Measurements from ENCODE around the gene FAM118A.
"Not testable (repeated sequence)": the region's sequence is repeated elsewhere in the genome, so short reads cannot be mapped to it uniquely, and the experiment has no call there.

Gene FAM118A

GRCh38 chr22:45295004-45295403 lies 14.7 kb upstream of the FAM118A start:
- not testable (repeated sequence) for H3K27me3 ChIP-seq (ENCODE audit: control insufficient read depth, insufficient read depth, low read length, poor library complexity, severe bottlenecking); H3K4me3 ChIP-seq (ENCODE audit: insufficient read depth, low read depth, low read length); H3K27ac ChIP-seq (ENCODE audit: insufficient read depth, low read depth, low read length, poor library complexity, severe bottlenecking); H3K4me1 ChIP-seq (ENCODE audit: control insufficient read depth, insufficient read depth, low read length); H3K36me3 ChIP-seq (ENCODE audit: control insufficient read depth, insufficient read depth, low read length); H3K9me3 ChIP-seq (ENCODE audit: control insufficient read depth, low read length)
- WGBS, 2 experiments = 92 to 94% methylated on average over 6 of the region's 6 CpGs

GRCh38 chr22:45295492-45295891 lies 14.2 kb upstream of the FAM118A start:
- Histone ChIP-seq H3K36me3 (ENCODE audit: control insufficient read depth, insufficient read depth, low read length) (no peaks in the 10 kb centered on the region), H3K27ac (ENCODE audit: insufficient read depth, low read depth, low read length, poor library complexity, severe bottlenecking) (no peak overlapping the region), H3K4me3 (ENCODE audit: insufficient read depth, low read depth, low read length) (no peak overlapping the region), H3K27me3 (ENCODE audit: control insufficient read depth, insufficient read depth, low read length, poor library complexity, severe bottlenecking) (no peaks in the 10 kb centered on the region), H3K9me3 (ENCODE audit: control insufficient read depth, low read length) (no peaks in the 10 kb centered on the region), H3K4me1 (ENCODE audit: control insufficient read depth, insufficient read depth, low read length) (peaks cover 1% of the 10 kb centered on the region)
- WGBS, 2 experiments = 92% methylated on average over 9 of the region's 9 CpGs

- WGBS, 2 experiments = 90 to 93% methylated on average over 13 of the region's 13 CpGs
- H3K27me3 ChIP-seq (ENCODE audit: control insufficient read depth, insufficient read depth, low read length, poor library complexity, severe bottlenecking) = no peaks in the 10 kb centered on the region
- H3K27ac ChIP-seq (ENCODE audit: insufficient read depth, low read depth, low read length, poor library complexity, severe bottlenecking) = no peak overlapping the region
- H3K9me3 ChIP-seq (ENCODE audit: control insufficient read depth, low read length) = no peaks in the 10 kb centered on the region
- no peaks in the 10 kb centered on the region for H3K4me1 ChIP-seq (ENCODE audit: control insufficient read depth, insufficient read depth, low read length)
- no peaks in the 10 kb centered on the region for H3K36me3 ChIP-seq (ENCODE audit: control insufficient read depth, insufficient read depth, low read length)
- no peak overlapping the region for H3K4me3 ChIP-seq (ENCODE audit: insufficient read depth, low read depth, low read length)
These were observed 13.0 kb upstream of the FAM118A start for GRCh38 chr22:45296628-45297297.

DNA sequence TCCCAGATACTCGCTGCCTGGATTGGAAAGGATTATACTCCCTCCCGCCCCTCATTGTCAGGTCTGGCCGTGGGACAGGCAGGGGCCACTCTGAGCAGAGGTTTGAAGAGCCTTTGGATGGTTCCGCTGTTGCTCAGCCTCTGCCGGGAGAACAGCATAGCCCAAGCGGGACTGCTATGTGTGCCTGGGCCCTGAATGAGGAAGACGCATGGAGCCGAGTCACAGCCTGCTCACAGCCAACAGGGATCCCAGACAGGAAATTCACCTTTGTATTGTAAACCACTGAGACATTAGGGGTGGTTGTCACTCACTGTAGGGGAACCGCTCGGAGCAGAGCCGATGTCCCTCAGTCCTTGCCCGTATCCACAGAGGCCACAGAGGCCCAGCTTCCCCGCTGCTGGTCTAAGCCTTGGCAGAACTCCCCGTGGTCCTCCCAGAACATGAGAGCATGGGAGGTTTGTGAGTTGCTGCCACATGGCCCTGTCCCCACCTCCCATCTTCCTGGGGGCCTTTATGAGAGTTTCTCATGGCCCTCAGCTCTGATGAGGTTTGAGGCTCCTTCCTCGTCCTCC lies 10.7 kb upstream of the FAM118A start:
- no peaks in the 10 kb centered on the region for H3K4me1 ChIP-seq (ENCODE audit: control insufficient read depth, insufficient read depth, low read length)
- no peaks in the 10 kb centered on the region for H3K27me3 ChIP-seq (ENCODE audit: control insufficient read depth, insufficient read depth, low read length, poor library complexity, severe bottlenecking)
- H3K36me3 ChIP-seq (ENCODE audit: control insufficient read depth, insufficient read depth, low read length) = no peaks in the 10 kb centered on the region
- no peak overlapping the region for H3K27ac ChIP-seq (ENCODE audit: insufficient read depth, low read depth, low read length, poor library complexity, severe bottlenecking)
- 79 to 80% methylated on average over 15 of the region's 15 CpGs for WGBS, 2 experiments
- no peak overlapping the region for H3K4me3 ChIP-seq (ENCODE audit: insufficient read depth, low read depth, low read length)
- H3K9me3 ChIP-seq (ENCODE audit: control insufficient read depth, low read length) = no peaks in the 10 kb centered on the region

DNA sequence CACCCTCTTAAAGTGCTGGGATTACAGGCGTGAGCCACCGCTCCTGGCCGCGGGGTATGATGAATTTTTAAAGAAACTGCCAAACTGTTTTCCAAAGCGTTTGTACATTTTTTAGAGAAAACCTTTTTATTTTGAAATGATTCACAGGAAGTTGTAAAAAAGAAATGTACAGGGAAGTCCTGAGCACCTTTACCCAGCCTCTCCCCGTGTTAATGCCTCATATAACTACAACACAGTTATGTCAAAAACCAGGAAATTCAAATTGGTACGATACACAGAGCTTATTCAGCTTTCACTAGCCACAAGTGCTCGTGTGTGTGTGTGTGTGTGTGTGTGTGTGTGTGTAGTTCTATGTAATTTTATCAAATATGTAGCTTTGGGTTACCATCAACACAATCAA lies 7.0 kb upstream of the FAM118A start:
- Histone ChIP-seq H3K4me3 (ENCODE audit: insufficient read depth, low read depth, low read length) (no peak overlapping the region), H3K36me3 (ENCODE audit: control insufficient read depth, insufficient read depth, low read length) (no peaks in the 10 kb centered on the region), H3K27ac (ENCODE audit: insufficient read depth, low read depth, low read length, poor library complexity, severe bottlenecking) (no peak overlapping the region), H3K4me1 (ENCODE audit: control insufficient read depth, insufficient read depth, low read length) (no peaks in the 10 kb centered on the region), H3K9me3 (ENCODE audit: control insufficient read depth, low read length) (no peaks in the 10 kb centered on the region), H3K27me3 (ENCODE audit: control insufficient read depth, insufficient read depth, low read length, poor library complexity, severe bottlenecking) (no peaks in the 10 kb centered on the region)
- WGBS, 2 experiments = 93 to 97% methylated on average over 6 to 7 of the region's 8 CpGs

GRCh38 chr22:45303181-45303580 lies 6.6 kb upstream of the FAM118A start:
- Histone ChIP-seq H3K27me3 (ENCODE audit: control insufficient read depth, insufficient read depth, low read length, poor library complexity, severe bottlenecking) (no peaks in the 10 kb centered on the region), H3K4me3 (ENCODE audit: insufficient read depth, low read depth, low read length) (no peak overlapping the region), H3K9me3 (ENCODE audit: control insufficient read depth, low read length) (no peaks in the 10 kb centered on the region), H3K27ac (ENCODE audit: insufficient read depth, low read depth, low read length, poor library complexity, severe bottlenecking) (no peak overlapping the region), H3K36me3 (ENCODE audit: control insufficient read depth, insufficient read depth, low read length) (no peaks in the 10 kb centered on the region), H3K4me1 (ENCODE audit: control insufficient read depth, insufficient read depth, low read length) (no peaks in the 10 kb centered on the region)
- 89 to 92% methylated on average over 7 of the region's 7 CpGs for WGBS, 2 experiments

- no peaks in the 10 kb centered on the region for H3K9me3 ChIP-seq (ENCODE audit: control insufficient read depth, low read length)
- H3K36me3 ChIP-seq (ENCODE audit: control insufficient read depth, insufficient read depth, low read length) = no peaks in the 10 kb centered on the region
- H3K4me1 ChIP-seq (ENCODE audit: control insufficient read depth, insufficient read depth, low read length) = no peaks in the 10 kb centered on the region
- no peak overlapping the region for H3K27ac ChIP-seq (ENCODE audit: insufficient read depth, low read depth, low read length, poor library complexity, severe bottlenecking)
- 91 to 93% methylated on average over 6 of the region's 6 CpGs for WGBS, 2 experiments
- no peaks in the 10 kb centered on the region for H3K27me3 ChIP-seq (ENCODE audit: control insufficient read depth, insufficient read depth, low read length, poor library complexity, severe bottlenecking)
- H3K4me3 ChIP-seq (ENCODE audit: insufficient read depth, low read depth, low read length) = no peak overlapping the region
These were observed 4.8 kb upstream of the FAM118A start for GRCh38 chr22:45304971-45305370.

DNA sequence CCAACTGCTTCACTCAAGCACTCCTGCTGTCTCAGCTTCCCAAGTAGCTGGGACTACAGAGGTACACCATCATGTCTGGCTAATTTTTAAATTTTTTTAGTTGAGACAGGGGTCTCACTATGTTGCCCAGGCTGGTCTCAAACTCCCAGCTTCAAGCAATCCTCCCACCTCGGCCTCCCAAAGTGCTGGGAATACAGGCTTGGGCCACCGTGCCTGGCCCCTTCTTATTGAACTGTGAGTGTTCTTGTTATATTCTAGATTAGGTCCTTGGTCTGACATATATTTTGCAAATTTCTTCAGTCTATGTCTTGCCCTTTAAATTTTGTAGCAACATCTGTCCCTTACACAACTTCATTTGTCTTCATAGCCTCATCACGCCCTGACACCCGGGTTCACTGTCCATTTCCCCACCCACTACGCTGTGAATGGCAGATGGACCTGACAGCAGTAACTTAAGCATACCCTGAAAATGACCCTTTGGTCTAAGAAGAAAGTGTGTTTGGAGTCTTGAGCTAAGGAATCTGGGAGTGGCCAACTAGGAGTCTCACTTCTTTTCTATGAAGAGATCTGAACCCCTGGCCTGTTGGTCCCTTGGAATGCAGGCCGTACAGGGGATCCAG lies 4.2 kb upstream of the FAM118A start:
- Histone ChIP-seq H3K4me3 (ENCODE audit: insufficient read depth, low read depth, low read length) (no peak overlapping the region), H3K9me3 (ENCODE audit: control insufficient read depth, low read length) (no peaks in the 10 kb centered on the region), H3K27ac (ENCODE audit: insufficient read depth, low read depth, low read length, poor library complexity, severe bottlenecking) (no peak overlapping the region), H3K27me3 (ENCODE audit: control insufficient read depth, insufficient read depth, low read length, poor library complexity, severe bottlenecking) (peaks cover 2% of the 10 kb centered on the region), H3K36me3 (ENCODE audit: control insufficient read depth, insufficient read depth, low read length) (no peaks in the 10 kb centered on the region), H3K4me1 (ENCODE audit: control insufficient read depth, insufficient read depth, low read length) (peaks cover under 1% of the 10 kb centered on the region)
- WGBS, 2 experiments = 86 to 88% methylated on average over 6 of the region's 6 CpGs

- Histone ChIP-seq H3K27me3 (ENCODE audit: control insufficient read depth, insufficient read depth, low read length, poor library complexity, severe bottlenecking) (peaks cover 8% of the 10 kb centered on the region), H3K9me3 (ENCODE audit: control insufficient read depth, low read length) (no peaks in the 10 kb centered on the region), H3K36me3 (ENCODE audit: control insufficient read depth, insufficient read depth, low read length) (no peaks in the 10 kb centered on the region), H3K27ac (ENCODE audit: insufficient read depth, low read depth, low read length, poor library complexity, severe bottlenecking) (no peak overlapping the region), H3K4me1 (ENCODE audit: control insufficient read depth, insufficient read depth, low read length) (peaks cover 7% of the 10 kb centered on the region), H3K4me3 (ENCODE audit: insufficient read depth, low read depth, low read length) (no peak overlapping the region)
- 93 to 94% methylated on average over 9 of the region's 9 CpGs for WGBS, 2 experiments
These were observed 3.6 kb upstream of the FAM118A start for GRCh38 chr22:45306139-45306538.

- H3K27me3 ChIP-seq (ENCODE audit: control insufficient read depth, insufficient read depth, low read length, poor library complexity, severe bottlenecking) = peaks cover 11% of the 10 kb centered on the region
- H3K9me3 ChIP-seq (ENCODE audit: control insufficient read depth, low read length) = no peaks in the 10 kb centered on the region
- H3K27ac ChIP-seq (ENCODE audit: insufficient read depth, low read depth, low read length, poor library complexity, severe bottlenecking) = no peak overlapping the region
- peaks cover 14% of the 10 kb centered on the region for H3K4me1 ChIP-seq (ENCODE audit: control insufficient read depth, insufficient read depth, low read length)
- H3K36me3 ChIP-seq (ENCODE audit: control insufficient read depth, insufficient read depth, low read length) = no peaks in the 10 kb centered on the region
- H3K4me3 ChIP-seq (ENCODE audit: insufficient read depth, low read depth, low read length) = no peak overlapping the region
- WGBS, 2 experiments = 86 to 87% methylated on average over 5 to 6 of the region's 6 CpGs
These were observed 1.3 kb upstream of the FAM118A start for GRCh38 chr22:45308391-45308956.
